HepG2 (cell line): ENCODE data around the gene SLC25A20. TPM values are rescaled to one million over a fixed set of nuclear protein-coding genes. Genes with fewer than 3 reads are reported as not detected.

Experiments used
- ATAC-seq: fragments of 200-7000 bp; cut with Tn5 transposase; 3 replicates; pipeline ENCODE4 v1.9.1; 2020; ENCODE audit warnings: mild to moderate bottlenecking, moderate library complexity
- BruUV-seq: library from RNA; stranded (reverse); fragments of 400-500 nt; replicated peaks from 2 replicates; lab custom pipeline; 2021; lab: Mats Ljungman, UMichigan
- CTCF ChIA-PET: fragments of 300-600 bp; formaldehyde crosslinking; extraction: SDS; loops from one replicate; lab custom pipeline; 2021; ENCODE audit warnings: low total read pairs, inconsistent platforms, low intra/inter-chr PET ratio; lab: Yijun Ruan, JAX
- POLR2A ChIA-PET: fragments of 350-600 bp; sonication (Branson Sonifier 250); formaldehyde crosslinking; loops from one replicate; lab custom pipeline; 2020; ENCODE audit warnings: antibody characterized with exemption, inconsistent platforms; lab: Yijun Ruan, JAX
- DNase-seq: peaks from one replicate; pipeline ENCODE4 v3.0.0-alpha.2; 2015; ENCODE audit warnings: low spot score
- FAIRE-seq: peaks from 3 replicates; lab custom pipeline; 2011; peaks lifted over from hg19 to GRCh38; lab: Jason Lieb, UNC
- H2AFZ ChIP-seq: one replicate; pipeline ENCODE4 v1.6.1; 2011; ENCODE audit warnings: low read length, inconsistent platforms
- H3K27ac ChIP-seq: fragments of 300-600 bp; 3 replicates; pipeline ENCODE4 v1.8.0; 2011; ENCODE audit warnings: mixed run types, mild to moderate bottlenecking, mixed read lengths, low read length, inconsistent platforms; ENCODE audit not compliant: insufficient read depth; ENCODE audit errors: extremely low read length
- H3K27me3 ChIP-seq, 2 experiments: fragments of 200-600 bp in 1 of 2; 2 replicates in 1 of 2; 3 replicates in 1 of 2; pipeline versions ENCODE4 v1.6.0 to v1.8.0; 2011; ENCODE audit warnings: low read length in 2 of 2, mild to moderate bottlenecking in 2 of 2, moderate library complexity in 2 of 2, inconsistent platforms in 1 of 2; ENCODE audit not compliant: insufficient read depth in 2 of 2, control insufficient read depth in 1 of 2
- H3K36me3 ChIP-seq, 2 experiments: fragments of 200-600 bp in 1 of 2; replicated peaks in 1 of 2; 2 replicates in 1 of 2; 3 replicates in 1 of 2; pipeline versions ENCODE4 v1.5.1 to v1.8.0; 2011; ENCODE audit warnings: low read length in 2 of 2, inconsistent platforms in 1 of 2; ENCODE audit not compliant: insufficient read depth in 2 of 2, control insufficient read depth in 1 of 2
- H3K4me1 ChIP-seq: 2 replicates; pipeline ENCODE4 v1.5.1; 2012; ENCODE audit warnings: low read length, inconsistent platforms; ENCODE audit not compliant: insufficient read depth
- H3K4me2 ChIP-seq: 2 replicates; pipeline ENCODE4 v1.6.0; 2011; ENCODE audit warnings: low read depth, low read length, inconsistent platforms
- H3K4me3 ChIP-seq, 3 experiments: fragments of 200-600 bp in 1 of 3; sonication (generic), shearing (Covaris generic) in 1 of 3; replicated peaks in 1 of 3; 2 replicates each; pipeline ENCODE4 v1.5.1; 2011 to 2016; ENCODE audit warnings: low read length in 3 of 3, inconsistent platforms in 2 of 3, low read depth in 2 of 3, mild to moderate bottlenecking in 2 of 3, control low read depth in 1 of 3, mixed read lengths in 1 of 3; ENCODE audit not compliant: insufficient read depth in 1 of 3
- H3K79me2 ChIP-seq: one replicate; pipeline ENCODE4 v1.6.1; 2011; ENCODE audit warnings: low read length, inconsistent platforms; ENCODE audit not compliant: insufficient read depth
- H3K9ac ChIP-seq: 2 replicates; pipeline ENCODE4 v1.6.0; 2011; ENCODE audit warnings: mild to moderate bottlenecking, low read depth, low read length, inconsistent platforms; ENCODE audit not compliant: insufficient read depth
- H3K9me3 ChIP-seq: 2 replicates; pipeline ENCODE4 v1.5.1; 2012; ENCODE audit warnings: mild to moderate bottlenecking, low read length
- H4K20me1 ChIP-seq: 2 replicates; pipeline ENCODE4 v1.6.0; 2011; ENCODE audit warnings: inconsistent platforms, mild to moderate bottlenecking, low read length, moderate library complexity; ENCODE audit not compliant: insufficient read depth
- GTF2F1 ChIP-seq: fragments of 150-350 bp; IDR thresholded peaks from 2 replicates; pipeline ENCODE4 v1.6.1; 2014; ENCODE audit warnings: low read length
- GZF1 ChIP-seq: sonication (generic); formaldehyde crosslinking; IDR thresholded peaks from 2 replicates; pipeline ENCODE4 v1.5.1; 2020; ENCODE audit warnings: mild to moderate bottlenecking, missing genetic modification reagents
- HHEX ChIP-seq: IDR thresholded peaks from 2 replicates; pipeline ENCODE4 v1.6.1; 2016; ENCODE audit warnings: control low read depth
- PAXIP1 ChIP-seq: sonication (generic); formaldehyde crosslinking; conservative IDR thresholded peaks from 2 replicates; pipeline ENCODE4 v1.4.0; 2020; ENCODE audit warnings: mild to moderate bottlenecking, missing genetic modification reagents, moderate library complexity
- PBX2 ChIP-seq: IDR thresholded peaks from 2 replicates; pipeline ENCODE4 v1.6.1; 2016; ENCODE audit warnings: control low read depth
- WGBS: methylation state at CpG from one replicate; pipeline ENCODE4 v1.1.6; 2017; ENCODE audit warnings: low lambda C conversion rate; 5-methylcytosine and 5-hydroxymethylcytosine counted together
- in situ Hi-C: cut with HindIII; loops from 2 replicates; pipeline ENCODE4 v1.10.0; 2017; ENCODE audit warnings: low pct_unique_long_range_greater_than_20kb; ENCODE audit not compliant: extremely low pct_ligation_motif_present
- intact Hi-C: fragments of 100-400 bp; cut with micrococcal nuclease; formaldehyde crosslinking; loops from one replicate; pipeline ENCODE4 v1.10.0; 2022; ENCODE audit not compliant: unreplicated experiment
- polyA plus RNA-seq, 8 experiments: library from polyadenylated mRNA; depleted of rRNA in 3 of 8; stranded (reverse) in 7 of 8; unstranded in 1 of 8; fragments of >200 nt; fragmentation: Illumina TruSeq in 4 of 8; extraction: Trizol in 4 of 8; gene quantifications; 2 replicates each; pipeline versions ENCODE4 v1.2.1 to v1.2.3, GENCODE V29; 2011 to 2016; ENCODE audit warnings: low read depth in 4 of 8, missing spikeins in 1 of 8, mixed read lengths in 1 of 8; ENCODE audit not compliant: insufficient read depth in 1 of 8
- total RNA-seq, 5 experiments: library from RNA; depleted of rRNA; stranded (reverse); fragments of >200 nt; fragmentation: Illumina TruSeq; extraction: Trizol; gene quantifications; 2 replicates each; pipeline ENCODE4 v1.2.3, GENCODE V29; 2016; ENCODE audit warnings: low read depth in 1 of 5

Gene SLC25A20
- total and polyA plus RNA-seq, 2 of the 13 experiments (the other 11 are each of a cell fraction or from before 2014, with no cell fraction given), result 21.1 to 26.6 TPM

GRCh38 chr3:48928679-48929078 is 30.0 kb upstream of the SLC25A20 start:
- no TSS peak for BruUV-seq
- H3K36me3 ChIP-seq, result peaks cover 16 to 64% of the 10 kb centered on the region in 2 experiments

More at GRCh38 chr3:48928679-48929078, 30.0 kb upstream of the SLC25A20 start:
- in situ Hi-C loops, result no loop called here
- H3K9ac ChIP-seq, result no peak overlapping the region
- ATAC-seq, result no peak
- H3K4me3 ChIP-seq, result no peak overlapping the region
- no peaks in the 10 kb centered on the region for H3K27me3 ChIP-seq
- H3K27ac ChIP-seq, result no peak overlapping the region
- peaks cover 14% of the 10 kb centered on the region for H4K20me1 ChIP-seq
- CTCF ChIA-PET, result no interaction called here
- FAIRE-seq, result no peak
- TF ChIP-seq PBX2 (no peak), HHEX (CRISPR knock-in tag) (no peak), GTF2F1 (no peak), GZF1 (CRISPR knock-in tag) (no peak), PAXIP1 (CRISPR knock-in tag) (no peak)
- TF ChIP-seq, all 625 proteins: peak for 0
- POLR2A ChIA-PET, result interaction anchor here (3.0 kb wide), 1 partner anchor 10 kb away, joined by 17 read pairs; the partner anchor contains the start of gene ARIH2
- no peaks in the 10 kb centered on the region for H3K9me3 ChIP-seq
- no peak for DNase-seq
- 92% methylated on average over 1 of the region's 1 CpG for WGBS
- H3K4me1 ChIP-seq, result peaks cover 16% of the 10 kb centered on the region
- no peak overlapping the region for H2AFZ ChIP-seq
- peaks cover 76% of the 10 kb centered on the region for H3K79me2 ChIP-seq
- intact Hi-C loops, result no loop called here
- H3K4me2 ChIP-seq, result no peak overlapping the region
